Measurements from ENCODE around the gene YAE1. TPM values are rescaled to one million over a fixed set of nuclear protein-coding genes. Genes with fewer than 3 reads are reported as not detected.

Gene YAE1
- total and polyA plus RNA-seq, 2 experiments from 2014 or later = 29.6 to 36.3 TPM

GRCh38 chr7:39617005-39617404 is 50.8 kb downstream of the YAE1 start:
- Histone ChIP-seq H3K9me2 (replicated peaks; ENCODE audit: insufficient read depth) (no peaks in the 10 kb centered on the region), H4K20me1 (ENCODE audit: insufficient read depth, poor library complexity, severe bottlenecking) (no peaks in the 10 kb centered on the region), H3K4me2 (no peak overlapping the region), H3K9me3 (ENCODE audit: low read depth) (no peaks in the 10 kb centered on the region), H3K4me1 (ENCODE audit: insufficient read depth) (peaks cover 5% of the 10 kb centered on the region), H3K4me3 (no peak overlapping the region), H3K27ac (no peak overlapping the region), H3K36me3 (replicated peaks; ENCODE audit: insufficient read depth, low read depth) (no peaks in the 10 kb centered on the region), H3K79me2 (peaks cover 5% of the 10 kb centered on the region), H3K27me3 (no peaks in the 10 kb centered on the region), H2AFZ (no peak overlapping the region)
- DNase-seq (ENCODE audit: low spot score) = no peak
- TF ChIP-seq CTCF (IDR thresholded peaks at IDR 0.05; ENCODE audit: poor library complexity) (no peak), EZH2phosphoT487 (IDR thresholded peaks at IDR 0.05; ENCODE audit: low read depth, severe bottlenecking, unreplicated experiment) (no peak), EZH2 (IDR thresholded peaks at IDR 0.05; ENCODE audit: borderline replicate concordance) (no peak)

- Histone ChIP-seq H3K36me3 (replicated peaks; ENCODE audit: insufficient read depth, low read depth) (no peaks in the 10 kb centered on the region), H3K27ac (no peak overlapping the region), H3K79me2 (peaks cover 13% of the 10 kb centered on the region), H3K27me3 (no peaks in the 10 kb centered on the region), H2AFZ (no peak overlapping the region), H3K4me1 (ENCODE audit: insufficient read depth) (peaks cover 11% of the 10 kb centered on the region), H3K9me2 (replicated peaks; ENCODE audit: insufficient read depth) (no peaks in the 10 kb centered on the region), H3K4me2 (no peak overlapping the region), H4K20me1 (ENCODE audit: insufficient read depth, poor library complexity, severe bottlenecking) (no peaks in the 10 kb centered on the region), H3K4me3 (no peak overlapping the region), H3K9me3 (ENCODE audit: low read depth) (no peaks in the 10 kb centered on the region)
- DNase-seq (ENCODE audit: low spot score) = no peak
- WGBS (ENCODE audit: low lambda C conversion rate, missing lambda C conversion rate) = 85% methylated on average over 4 of the region's 4 CpGs
- no peak for TF ChIP-seq CTCF (IDR thresholded peaks at IDR 0.05; ENCODE audit: poor library complexity)
- no peak for TF ChIP-seq EZH2phosphoT487 (IDR thresholded peaks at IDR 0.05; ENCODE audit: low read depth, severe bottlenecking, unreplicated experiment)
- no peak for TF ChIP-seq EZH2 (IDR thresholded peaks at IDR 0.05; ENCODE audit: borderline replicate concordance)
These were observed 52.7 kb downstream of the YAE1 start for GRCh38 chr7:39618868-39619267.

GRCh38 chr7:39620486-39620885 is 54.3 kb downstream of the YAE1 start:
- no peak overlapping the region for H3K4me3 ChIP-seq
- TF ChIP-seq CTCF (IDR thresholded peaks at IDR 0.05; ENCODE audit: poor library complexity) (no peak), EZH2 (IDR thresholded peaks at IDR 0.05; ENCODE audit: borderline replicate concordance) (no peak)
- no peaks in the 10 kb centered on the region for H3K9me3 ChIP-seq (ENCODE audit: low read depth)
- no peaks in the 10 kb centered on the region for H3K27me3 ChIP-seq
- H3K79me2 ChIP-seq = peaks cover 29% of the 10 kb centered on the region
- H3K27ac ChIP-seq = no peak overlapping the region
- peaks cover 17% of the 10 kb centered on the region for H3K4me1 ChIP-seq (ENCODE audit: insufficient read depth)
- H2AFZ ChIP-seq = no peak overlapping the region
- peaks cover 10% of the 10 kb centered on the region for H4K20me1 ChIP-seq (ENCODE audit: insufficient read depth, poor library complexity, severe bottlenecking)
- H3K9me2 ChIP-seq (replicated peaks; ENCODE audit: insufficient read depth) = no peaks in the 10 kb centered on the region
- DNase-seq (ENCODE audit: low spot score) = no peak
- H3K36me3 ChIP-seq (replicated peaks; ENCODE audit: insufficient read depth, low read depth) = no peaks in the 10 kb centered on the region
- H3K4me2 ChIP-seq = no peak overlapping the region

- Histone ChIP-seq H3K27ac (no peak overlapping the region), H4K20me1 (ENCODE audit: insufficient read depth, poor library complexity, severe bottlenecking) (peaks cover 16% of the 10 kb centered on the region), H3K4me1 (ENCODE audit: insufficient read depth) (peaks cover 20% of the 10 kb centered on the region), H3K4me3 (no peak overlapping the region), H2AFZ (no peak overlapping the region), H3K9me3 (ENCODE audit: low read depth) (no peaks in the 10 kb centered on the region), H3K36me3 (replicated peaks; ENCODE audit: insufficient read depth, low read depth) (no peaks in the 10 kb centered on the region), H3K79me2 (peaks cover 37% of the 10 kb centered on the region), H3K9me2 (replicated peaks; ENCODE audit: insufficient read depth) (no peaks in the 10 kb centered on the region), H3K27me3 (no peaks in the 10 kb centered on the region), H3K4me2 (no peak overlapping the region)
- DNase-seq (ENCODE audit: low spot score) = no peak
- TF ChIP-seq CTCF (IDR thresholded peaks at IDR 0.05; ENCODE audit: poor library complexity) = no peak
- TF ChIP-seq EZH2phosphoT487 (IDR thresholded peaks at IDR 0.05; ENCODE audit: low read depth, severe bottlenecking, unreplicated experiment) = no peak
- TF ChIP-seq EZH2 (IDR thresholded peaks at IDR 0.05; ENCODE audit: borderline replicate concordance) = no peak
- 96% methylated on average over 1 of the region's 1 CpG for WGBS (ENCODE audit: low lambda C conversion rate, missing lambda C conversion rate)
These were observed 55.1 kb downstream of the YAE1 start for GRCh38 chr7:39621261-39621660.
